B cell (primary cell): ENCODE results near the gene ANKS1A. TPM values are rescaled to one million over a fixed set of nuclear protein-coding genes. Genes with fewer than 3 reads are reported as not detected.

ENCODE experiments used
- ATAC-seq: fragments of 200-7000 bp; cut with Tn5 transposase; one replicate; pipeline ENCODE4 v1.10.0; 2021; ENCODE audit warnings: low read depth, mild to moderate bottlenecking, moderate number of reproducible peaks, moderate library complexity
- CTCF ChIA-PET: fragments of 350-600 bp; sonication (Branson Sonifier 250); formaldehyde crosslinking; loops from one replicate; lab custom pipeline; 2021; ENCODE audit warnings: antibody characterized with exemption, inconsistent platforms; lab: Charles Lee
- POLR2A ChIA-PET: fragments of 350-600 bp; sonication (Branson Sonifier 250); formaldehyde crosslinking; loops from one replicate; lab custom pipeline; 2021; ENCODE audit warnings: antibody characterized with exemption; lab: Charles Lee
- DNase-seq: peaks from one replicate; pipeline ENCODE4 v3.0.0; 2013
- H2AFZ ChIP-seq: 2 replicates; pipeline ENCODE4 v1.6.1; 2012; ENCODE audit warnings: mild to moderate bottlenecking, low read depth, low read length; ENCODE audit not compliant: insufficient read depth, poor library complexity, severe bottlenecking
- H3K27ac ChIP-seq, 2 donors: 1 replicate in 1 of 2; 2 replicates in 1 of 2; pipeline ENCODE4 v1.5.1; 2012 to 2013; ENCODE audit warnings: low read length in 2 of 2, mild to moderate bottlenecking in 2 of 2, moderate library complexity in 1 of 2
- H3K27me3 ChIP-seq, 4 experiments: fragments of 200-600 bp in 1 of 4; sonication (generic) in 1 of 4; replicated peaks in 1 of 4; 1 replicate in 2 of 4; 2 replicates in 2 of 4; pipeline versions ENCODE4 v1.6.1 to v1.7.0; 2013 to 2016; ENCODE audit warnings: low read length in 3 of 4, mild to moderate bottlenecking in 2 of 4, mixed read lengths in 1 of 4, moderate library complexity in 1 of 4; ENCODE audit not compliant: insufficient read depth in 4 of 4, control insufficient read depth in 3 of 4; ENCODE audit errors: control extremely low read depth in 1 of 4
- H3K36me3 ChIP-seq, 2 experiments: replicated peaks in 1 of 2; 1 replicate in 1 of 2; 2 replicates in 1 of 2; pipeline versions ENCODE4 v1.6.1 to v1.7.1; 2013; ENCODE audit warnings: low read length in 1 of 2; ENCODE audit not compliant: insufficient read depth in 2 of 2, control insufficient read depth in 1 of 2; ENCODE audit errors: control extremely low read depth in 1 of 2, extremely low read depth in 1 of 2
- H3K4me1 ChIP-seq, 2 donors: fragments of 200-600 bp in 1 of 2; sonication (generic) in 1 of 2; 1 replicate in 1 of 2; 2 replicates in 1 of 2; pipeline versions ENCODE4 v1.5.1 to v1.6.1; 2013 to 2017; ENCODE audit warnings: low read length in 2 of 2; ENCODE audit not compliant: control insufficient read depth in 2 of 2, insufficient read depth in 2 of 2
- H3K4me2 ChIP-seq: replicated peaks from 2 replicates; pipeline ENCODE3; 2012; ENCODE audit warnings: mild to moderate bottlenecking, low read depth, low read length; ENCODE audit not compliant: poor library complexity, severe bottlenecking
- H3K4me3 ChIP-seq, 5 experiments: fragments of 200-600 bp in 1 of 5; sonication (generic) in 1 of 5; 1 replicate in 3 of 5; 2 replicates in 2 of 5; pipeline versions ENCODE4 v1.5.1 to v1.7.0; 2011 to 2016; ENCODE audit warnings: low read length in 4 of 5, mild to moderate bottlenecking in 4 of 5, low read depth in 2 of 5, control low read depth in 1 of 5, moderate library complexity in 1 of 5; ENCODE audit not compliant: insufficient read depth in 1 of 5; ENCODE audit errors: control extremely low read depth in 1 of 5, extremely low read depth in 1 of 5
- H3K79me2 ChIP-seq: fragments of 200-600 bp; sonication (generic); one replicate; pipeline ENCODE4 v1.6.0; 2016; ENCODE audit warnings: low read length; ENCODE audit not compliant: control insufficient read depth, insufficient read depth
- H3K9ac ChIP-seq: fragments of 200-600 bp; sonication (generic); 2 replicates; pipeline ENCODE4 v1.6.1; 2017; ENCODE audit warnings: mild to moderate bottlenecking, low read length, moderate library complexity
- H3K9me3 ChIP-seq, 3 donors: one replicate each; pipeline versions ENCODE4 v1.6.1 to v1.7.1; 2013; ENCODE audit warnings: low read length in 2 of 3; ENCODE audit not compliant: control insufficient read depth in 2 of 3, insufficient read depth in 1 of 3; ENCODE audit errors: control extremely low read depth in 1 of 3
- H4K20me1 ChIP-seq: 2 replicates; pipeline ENCODE4 v1.6.0; 2012; ENCODE audit warnings: mild to moderate bottlenecking, low read length; ENCODE audit not compliant: insufficient read depth, control insufficient read depth, poor library complexity, severe bottlenecking
- H3K27ac Mint-ChIP-seq: one replicate; pipeline ENCODE4 v1.8.0; 2021; ENCODE audit warnings: mixed read lengths
- H3K27me3 Mint-ChIP-seq: one replicate; pipeline ENCODE4 v1.8.0; 2021; ENCODE audit warnings: mixed read lengths
- H3K4me1 Mint-ChIP-seq: one replicate; pipeline ENCODE4 v1.8.0; 2021; ENCODE audit warnings: mixed read lengths
- H3K4me3 Mint-ChIP-seq: one replicate; pipeline ENCODE4 v1.8.0; 2021; ENCODE audit warnings: mixed read lengths
- H3K9me3 Mint-ChIP-seq: one replicate; pipeline ENCODE4 v1.8.0; 2022; ENCODE audit warnings: mixed read lengths; ENCODE audit not compliant: insufficient read depth
- EZH2 ChIP-seq: IDR thresholded peaks from 2 replicates; pipeline ENCODE4 v1.6.1; 2012; ENCODE audit warnings: borderline replicate concordance, low read depth, mild to moderate bottlenecking, moderate library complexity, low read length; ENCODE audit not compliant: insufficient read depth, poor library complexity, severe bottlenecking
- WGBS: methylation state at CpG from one replicate; pipeline ENCODE4 v1.1.5; 2013; ENCODE audit warnings: missing lambda C conversion rate; ENCODE audit not compliant: insufficient coverage; 5-methylcytosine and 5-hydroxymethylcytosine counted together
- intact Hi-C: fragments of 100-400 bp; cut with micrococcal nuclease; formaldehyde crosslinking; loops from one replicate; pipeline ENCODE4 v1.10.0; 2022
- polyA plus RNA-seq: library from polyadenylated mRNA; depleted of rRNA; stranded (reverse); fragments of >200 nt; gene quantifications from 2 replicates; pipeline ENCODE4 v1.2.3, GENCODE V29; 2012
- total RNA-seq, 2 donors: library from RNA; stranded (reverse); fragments of 120-200 nt in 1 of 2; gene quantifications; 1 replicate in 1 of 2; 2 replicates in 1 of 2; pipeline versions ENCODE4 v1.2.3 to v1.2.4, GENCODE V29; 2013 to 2022
- TF ChIP-seq, protein P1 (sequence below): fragments of 200-600 bp; IDR thresholded peaks from one replicate; pipeline ENCODE4 v1.8.0; 2022; ENCODE audit warnings: antibody characterized with exemption, mild to moderate bottlenecking

Gene ANKS1A
- total and polyA plus RNA-seq, 2 donors (not counting 1 experiment from before 2014, with no cell fraction given): 3.4 to 19.7 TPM

DNA sequence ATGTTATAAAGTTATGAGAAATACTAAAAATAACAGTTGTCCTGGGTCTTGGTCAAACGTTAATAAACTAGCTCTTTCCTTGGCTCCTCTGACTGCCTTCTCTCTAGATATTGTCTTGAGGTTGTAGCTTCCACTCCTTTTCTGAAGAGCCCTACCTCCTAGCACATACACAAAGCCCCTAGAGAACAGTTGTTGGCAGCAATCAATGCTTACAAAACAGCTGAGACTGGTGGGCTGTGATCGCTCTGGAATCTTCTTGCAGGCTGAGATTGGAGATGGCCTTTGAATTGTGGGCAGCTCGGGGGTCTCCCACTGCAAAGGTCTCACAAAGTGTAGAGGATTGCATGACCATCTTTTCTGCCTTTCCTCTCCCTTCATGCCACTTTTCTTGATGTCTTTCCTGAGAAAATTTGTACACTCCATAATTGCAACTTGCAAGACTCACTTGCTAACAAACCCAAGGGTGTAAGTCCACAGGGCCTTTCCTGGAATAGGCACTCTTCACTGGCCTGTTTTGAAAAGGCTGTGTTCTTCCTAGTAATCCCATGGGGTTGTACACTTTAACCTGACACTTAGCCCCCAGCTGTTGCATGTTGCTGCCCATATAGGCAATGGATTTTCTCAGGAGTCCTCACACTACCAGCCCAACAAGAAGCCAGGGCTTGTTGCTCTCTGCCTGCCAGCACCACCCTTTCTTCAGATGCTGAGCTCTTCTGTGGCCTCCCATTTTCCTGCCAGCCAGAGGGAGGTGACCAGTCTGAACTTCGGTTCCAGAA, 152.2 kb downstream of the ANKS1A start:
- Histone ChIP-seq H3K36me3 (peaks cover 0 to 2% of the 10 kb centered on the region in 2 experiments), H3K27me3 (no peaks in the 10 kb centered on the region), H3K4me3 (no peak overlapping the region), H3K4me1 (peaks cover 0 to 3% of the 10 kb centered on the region in 2 donors), H4K20me1 (no peaks in the 10 kb centered on the region), H3K9me3 (no peaks in the 10 kb centered on the region), H3K4me2 (no peak overlapping the region), H3K27ac (no peak overlapping the region), H2AFZ (no peak overlapping the region), H3K9ac (no peak overlapping the region), H3K79me2 (no peaks in the 10 kb centered on the region)
- TF ChIP-seq, protein P1, sequence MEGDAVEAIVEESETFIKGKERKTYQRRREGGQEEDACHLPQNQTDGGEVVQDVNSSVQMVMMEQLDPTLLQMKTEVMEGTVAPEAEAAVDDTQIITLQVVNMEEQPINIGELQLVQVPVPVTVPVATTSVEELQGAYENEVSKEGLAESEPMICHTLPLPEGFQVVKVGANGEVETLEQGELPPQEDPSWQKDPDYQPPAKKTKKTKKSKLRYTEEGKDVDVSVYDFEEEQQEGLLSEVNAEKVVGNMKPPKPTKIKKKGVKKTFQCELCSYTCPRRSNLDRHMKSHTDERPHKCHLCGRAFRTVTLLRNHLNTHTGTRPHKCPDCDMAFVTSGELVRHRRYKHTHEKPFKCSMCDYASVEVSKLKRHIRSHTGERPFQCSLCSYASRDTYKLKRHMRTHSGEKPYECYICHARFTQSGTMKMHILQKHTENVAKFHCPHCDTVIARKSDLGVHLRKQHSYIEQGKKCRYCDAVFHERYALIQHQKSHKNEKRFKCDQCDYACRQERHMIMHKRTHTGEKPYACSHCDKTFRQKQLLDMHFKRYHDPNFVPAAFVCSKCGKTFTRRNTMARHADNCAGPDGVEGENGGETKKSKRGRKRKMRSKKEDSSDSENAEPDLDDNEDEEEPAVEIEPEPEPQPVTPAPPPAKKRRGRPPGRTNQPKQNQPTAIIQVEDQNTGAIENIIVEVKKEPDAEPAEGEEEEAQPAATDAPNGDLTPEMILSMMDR: no peak
- TF ChIP-seq EZH2: no peak
- ChIA-PET CTCF (interaction anchor here (0.7 kb wide), 1 partner anchor 165 kb away, joined by 3 read pairs; no protein-coding TSS in a partner anchor), POLR2A (no interaction called here)
- no CpG with 5 or more reads among the region's 4 CpGs for WGBS
- ATAC-seq (no peak), DNase-seq (no peak)
- intact Hi-C loops: no loop called here
- H3K27ac Mint-ChIP-seq: no peak overlapping the region
- H3K4me1 Mint-ChIP-seq: no peaks in the 10 kb centered on the region
- H3K9me3 Mint-ChIP-seq: no peaks in the 10 kb centered on the region
- no peak overlapping the region for H3K4me3 Mint-ChIP-seq
- no peaks in the 10 kb centered on the region for H3K27me3 Mint-ChIP-seq

DNA sequence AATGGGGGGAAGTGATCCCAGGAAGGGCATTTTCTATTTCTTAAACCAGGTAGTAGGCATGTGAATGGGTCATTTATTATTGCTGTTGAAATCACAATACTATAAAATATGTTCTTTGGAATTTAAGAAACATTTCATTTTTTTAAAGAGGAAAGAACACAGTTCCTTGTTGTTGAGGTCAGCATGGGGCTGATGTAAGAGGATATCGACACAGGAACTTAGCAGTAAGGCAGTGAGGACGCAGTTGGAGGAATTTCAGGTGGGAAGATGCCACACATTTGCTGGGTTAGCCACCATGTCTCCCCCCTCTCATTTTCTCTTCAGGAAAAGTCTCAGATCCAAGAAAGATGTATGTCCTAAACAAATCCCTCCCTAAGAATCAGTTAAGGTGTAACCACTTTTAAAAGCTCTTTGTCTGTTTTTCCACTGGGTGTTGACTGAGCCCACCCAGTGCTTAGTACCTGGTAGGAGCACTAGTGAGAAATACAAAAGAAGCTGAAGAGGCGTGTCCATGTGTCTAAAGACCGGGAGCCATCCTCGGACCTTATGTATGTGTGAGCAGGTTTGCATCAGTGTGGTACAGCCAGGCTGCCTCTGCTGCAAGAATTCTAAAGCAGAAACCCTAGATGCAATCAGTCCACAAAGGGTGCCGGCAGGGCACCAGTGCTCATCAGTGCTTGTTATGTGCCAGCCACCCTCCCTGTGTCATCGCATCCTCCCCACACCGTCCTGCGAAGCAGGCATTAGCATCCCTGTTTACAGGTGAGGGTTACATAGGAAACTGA, 153.2 kb downstream of the ANKS1A start:
- WGBS: 100% methylated on average over 2 of the region's 9 CpGs
- H3K9me3 Mint-ChIP-seq: no peaks in the 10 kb centered on the region
- ChIA-PET CTCF (no interaction called here), POLR2A (no interaction called here)
- no peak overlapping the region for H3K4me3 Mint-ChIP-seq
- H3K27ac Mint-ChIP-seq: no peak overlapping the region
- Histone ChIP-seq H3K4me1 (peaks cover 2 to 7% of the 10 kb centered on the region in 2 donors), H3K79me2 (no peaks in the 10 kb centered on the region), H3K36me3 (peaks cover 0 to 2% of the 10 kb centered on the region in 2 experiments), H3K4me3 (no peak overlapping the region), H3K27me3 (no peaks in the 10 kb centered on the region), H3K9me3 (no peaks in the 10 kb centered on the region), H2AFZ (no peak overlapping the region), H3K9ac (no peak overlapping the region), H4K20me1 (no peaks in the 10 kb centered on the region), H3K4me2 (no peak overlapping the region), H3K27ac (no peak overlapping the region)
- H3K4me1 Mint-ChIP-seq: peaks cover 6% of the 10 kb centered on the region
- H3K27me3 Mint-ChIP-seq: no peaks in the 10 kb centered on the region
- TF ChIP-seq, protein P1: no peak
- TF ChIP-seq EZH2: no peak
- intact Hi-C loops: no loop called here
- no peak for ATAC-seq
- DNase-seq: no peak
